Lower leg skin (tissue), 3 donors: ENCODE measurements around the gene TLCD3A.

Experiments used
- CTCF ChIP-seq, 3 donors: fragments of 450-650 bp; IDR thresholded peaks; one replicate each; pipeline ENCODE4 v1.5.1; 2016; ENCODE audit warnings: antibody characterized with exemption in 3 of 3, mild to moderate bottlenecking in 3 of 3, moderate library complexity in 2 of 3
- POLR2A ChIP-seq, 2 donors: fragments of 450-650 bp; IDR thresholded peaks; one replicate each; pipeline ENCODE4 v1.6.1; 2016 to 2017; ENCODE audit warnings: antibody characterized with exemption in 2 of 2, mild to moderate bottlenecking in 1 of 2, moderate library complexity in 1 of 2

DNA sequence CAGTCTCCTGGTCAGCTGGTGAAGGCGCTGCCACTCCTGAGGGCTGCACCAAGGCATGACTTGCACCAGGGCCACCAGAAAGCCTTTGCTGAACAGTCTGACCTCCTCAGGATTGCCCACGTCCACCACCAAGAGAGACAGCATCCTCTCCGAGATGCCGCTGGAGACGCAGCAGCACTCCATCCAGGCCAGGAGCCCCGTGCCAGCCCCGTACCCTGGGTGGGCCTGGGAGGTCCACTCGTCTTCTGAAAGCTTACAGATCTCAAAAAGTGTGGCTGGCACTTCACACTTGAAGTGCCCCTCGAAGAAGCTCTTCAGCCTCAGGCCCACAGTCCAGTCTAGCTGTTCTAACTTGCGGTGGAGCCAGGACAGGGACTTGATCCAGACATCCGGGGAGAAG is 13.0 kb downstream of the TLCD3A start:
- TF ChIP-seq CTCF (IDR thresholded peaks at IDR 0.05) (no peak), POLR2A (IDR thresholded peaks at IDR 0.05) (no peak)
